NCI-H345 treated with DMSO at 0.1 percent for 48 hours (cell line): ENCODE measurements around the gene NTN5.
A peak's percentile ranks its signal among the peaks of the same experiment; 100 is the strongest.
"Not testable (repeated sequence)": the region's sequence is repeated elsewhere in the genome, so short reads cannot be mapped to it uniquely, and the experiment has no call there.

ENCODE experiments used
- DNase-seq: peaks from one replicate; lab custom pipeline; 2025; ENCODE audit not compliant: unreplicated experiment; lab: John Stamatoyannopoulos, UW

Gene NTN5

GRCh38 chr19:48645620-48646000 is 27.2 kb downstream of the NTN5 start:
- no peak for DNase-seq

- peak; percentile 13 for DNase-seq
Measured at GRCh38 chr19:48644839-48645619, 27.8 kb downstream of the NTN5 start.

GRCh38 chr19:48644355-48644754 is 28.5 kb downstream of the NTN5 start:
- no peak for DNase-seq

- DNase-seq = no peak
Measured at GRCh38 chr19:48642862-48643261, 30.0 kb downstream of the NTN5 start.

GRCh38 chr19:48641850-48642249 is 31.0 kb downstream of the NTN5 start:
- DNase-seq = no peak

GRCh38 chr19:48639483-48640375 is 33.1 kb downstream of the NTN5 start:
- no peak for DNase-seq

- DNase-seq = no peak
Measured at GRCh38 chr19:48638831-48639381, 33.9 kb downstream of the NTN5 start.

- peak; percentile 37 for DNase-seq
Measured at GRCh38 chr19:48637948-48638830, 34.6 kb downstream of the NTN5 start.

GRCh38 chr19:48637449-48637947 is 35.3 kb downstream of the NTN5 start:
- peak; percentile 72 for DNase-seq

GRCh38 chr19:48636859-48637448 is 35.9 kb downstream of the NTN5 start, which contains the start of gene DBP:
DBP (minus strand) TSS chr19:48637379; CDS start chr19:48636994, 385 bp downstream.
- no peak for DNase-seq

GRCh38 chr19:48635966-48636858 is 36.6 kb downstream of the NTN5 start:
- no peak for DNase-seq

GRCh38 chr19:48635263-48635965 is 37.4 kb downstream of the NTN5 start:
- no peak for DNase-seq

GRCh38 chr19:48634424-48635262 is 38.2 kb downstream of the NTN5 start:
- DNase-seq = peak; percentile 66

- no peak for DNase-seq
Measured at GRCh38 chr19:48634036-48634342, 38.8 kb downstream of the NTN5 start.

GRCh38 chr19:48633148-48634035 is 39.4 kb downstream of the NTN5 start:
- DNase-seq = no peak

GRCh38 chr19:48632692-48633147 is 40.1 kb downstream of the NTN5 start:
- no peak for DNase-seq

GRCh38 chr19:48632286-48632685 is 40.5 kb downstream of the NTN5 start:
- not testable (repeated sequence) for DNase-seq
